HepG2 (cell line): ENCODE data around the gene TMCO6. TPM values are rescaled to one million over a fixed set of nuclear protein-coding genes. Genes with fewer than 3 reads are reported as not detected.
A peak's percentile ranks its signal among the peaks of the same experiment; 100 is the strongest.
"Not testable (repeated sequence)": the region's sequence is repeated elsewhere in the genome, so short reads cannot be mapped to it uniquely, and the experiment has no call there.

Experiments used
- ATAC-seq: fragments of 200-7000 bp; cut with Tn5 transposase; 3 replicates; pipeline ENCODE4 v1.9.1; 2020; ENCODE audit warnings: mild to moderate bottlenecking, moderate library complexity
- BruUV-seq: library from RNA; stranded (reverse); fragments of 400-500 nt; replicated peaks from 2 replicates; lab custom pipeline; 2021; lab: Mats Ljungman, UMichigan
- CTCF ChIA-PET: fragments of 300-600 bp; formaldehyde crosslinking; extraction: SDS; loops from one replicate; lab custom pipeline; 2021; ENCODE audit warnings: low total read pairs, inconsistent platforms, low intra/inter-chr PET ratio; lab: Yijun Ruan, JAX
- POLR2A ChIA-PET: fragments of 350-600 bp; sonication (Branson Sonifier 250); formaldehyde crosslinking; loops from one replicate; lab custom pipeline; 2020; ENCODE audit warnings: antibody characterized with exemption, inconsistent platforms; lab: Yijun Ruan, JAX
- DNase-seq: peaks from one replicate; pipeline ENCODE4 v3.0.0-alpha.2; 2015; ENCODE audit warnings: low spot score
- FAIRE-seq: peaks from 3 replicates; lab custom pipeline; 2011; peaks lifted over from hg19 to GRCh38; lab: Jason Lieb, UNC
- H2AFZ ChIP-seq: one replicate; pipeline ENCODE4 v1.6.1; 2011; ENCODE audit warnings: low read length, inconsistent platforms
- H3K27ac ChIP-seq: fragments of 300-600 bp; 3 replicates; pipeline ENCODE4 v1.8.0; 2011; ENCODE audit warnings: mixed run types, mild to moderate bottlenecking, mixed read lengths, low read length, inconsistent platforms; ENCODE audit not compliant: insufficient read depth; ENCODE audit errors: extremely low read length
- H3K27me3 ChIP-seq, 2 experiments: fragments of 200-600 bp in 1 of 2; 2 replicates in 1 of 2; 3 replicates in 1 of 2; pipeline versions ENCODE4 v1.6.0 to v1.8.0; 2011; ENCODE audit warnings: low read length in 2 of 2, mild to moderate bottlenecking in 2 of 2, moderate library complexity in 2 of 2, inconsistent platforms in 1 of 2; ENCODE audit not compliant: insufficient read depth in 2 of 2, control insufficient read depth in 1 of 2
- H3K36me3 ChIP-seq, 2 experiments: fragments of 200-600 bp in 1 of 2; replicated peaks in 1 of 2; 2 replicates in 1 of 2; 3 replicates in 1 of 2; pipeline versions ENCODE4 v1.5.1 to v1.8.0; 2011; ENCODE audit warnings: low read length in 2 of 2, inconsistent platforms in 1 of 2; ENCODE audit not compliant: insufficient read depth in 2 of 2, control insufficient read depth in 1 of 2
- H3K4me1 ChIP-seq: 2 replicates; pipeline ENCODE4 v1.5.1; 2012; ENCODE audit warnings: low read length, inconsistent platforms; ENCODE audit not compliant: insufficient read depth
- H3K4me2 ChIP-seq: 2 replicates; pipeline ENCODE4 v1.6.0; 2011; ENCODE audit warnings: low read depth, low read length, inconsistent platforms
- H3K4me3 ChIP-seq, 3 experiments: fragments of 200-600 bp in 1 of 3; sonication (generic), shearing (Covaris generic) in 1 of 3; replicated peaks in 1 of 3; 2 replicates each; pipeline ENCODE4 v1.5.1; 2011 to 2016; ENCODE audit warnings: low read length in 3 of 3, inconsistent platforms in 2 of 3, low read depth in 2 of 3, mild to moderate bottlenecking in 2 of 3, control low read depth in 1 of 3, mixed read lengths in 1 of 3; ENCODE audit not compliant: insufficient read depth in 1 of 3
- H3K79me2 ChIP-seq: one replicate; pipeline ENCODE4 v1.6.1; 2011; ENCODE audit warnings: low read length, inconsistent platforms; ENCODE audit not compliant: insufficient read depth
- H3K9ac ChIP-seq: 2 replicates; pipeline ENCODE4 v1.6.0; 2011; ENCODE audit warnings: mild to moderate bottlenecking, low read depth, low read length, inconsistent platforms; ENCODE audit not compliant: insufficient read depth
- H3K9me3 ChIP-seq: 2 replicates; pipeline ENCODE4 v1.5.1; 2012; ENCODE audit warnings: mild to moderate bottlenecking, low read length
- H4K20me1 ChIP-seq: 2 replicates; pipeline ENCODE4 v1.6.0; 2011; ENCODE audit warnings: inconsistent platforms, mild to moderate bottlenecking, low read length, moderate library complexity; ENCODE audit not compliant: insufficient read depth
- AGO1 ChIP-seq: fragments of 200-400 bp; formaldehyde crosslinking; IDR thresholded peaks from 2 replicates; pipeline ENCODE4 v1.6.1; 2017; ENCODE audit warnings: mild to moderate bottlenecking, low read depth, low read length, moderate library complexity; ENCODE audit not compliant: poor library complexity, severe bottlenecking
- CBX1 ChIP-seq: IDR thresholded peaks from one replicate; pipeline ENCODE4 v1.6.1; 2016; ENCODE audit warnings: antibody characterized with exemption, low read depth
- CREB1 ChIP-seq, 2 experiments: fragments of 450-650 bp in 1 of 2; IDR thresholded peaks; 2 replicates each; pipeline ENCODE4 v1.6.1; 2016 to 2017; ENCODE audit warnings: control low read depth in 1 of 2, mild to moderate bottlenecking in 1 of 2, missing compliant biosample characterization in 1 of 2, missing genetic modification characterization in 1 of 2
- HMG20A ChIP-seq: IDR thresholded peaks from 2 replicates; pipeline ENCODE4 v1.6.1; 2016; ENCODE audit warnings: borderline replicate concordance
- KDM5A ChIP-seq: fragments of 200-600 bp; sonication (generic); IDR thresholded peaks from 2 replicates; pipeline ENCODE4 v1.7.0; 2018; ENCODE audit warnings: antibody characterized with exemption, mild to moderate bottlenecking, low read length, borderline replicate concordance
- SP1 ChIP-seq, 2 experiments: fragments of 450-650 bp in 1 of 2; sonication (generic) in 1 of 2; formaldehyde crosslinking in 1 of 2; IDR thresholded peaks; 2 replicates each; pipeline versions ENCODE4 v1.4.0 to v1.6.1; 2016 to 2020; ENCODE audit warnings: missing genetic modification reagents in 1 of 2
- TOE1 ChIP-seq: sonication (generic); formaldehyde crosslinking; IDR thresholded peaks from 2 replicates; pipeline ENCODE4 v1.4.0; 2020; ENCODE audit warnings: mild to moderate bottlenecking, missing genetic modification reagents
- ZNF138 ChIP-seq: sonication (generic); formaldehyde crosslinking; IDR thresholded peaks from 2 replicates; pipeline ENCODE4 v1.5.0; 2020; ENCODE audit warnings: mild to moderate bottlenecking, low read depth, missing genetic modification reagents
- ZNF431 ChIP-seq: sonication (generic); formaldehyde crosslinking; IDR thresholded peaks from 2 replicates; pipeline ENCODE4 v1.9.0; 2022; ENCODE audit warnings: missing genetic modification reagents, low read depth, mild to moderate bottlenecking, borderline replicate concordance
- ZNF501 ChIP-seq: sonication (generic); formaldehyde crosslinking; IDR thresholded peaks from 2 replicates; pipeline ENCODE4 v1.5.1; 2020; ENCODE audit warnings: mild to moderate bottlenecking, moderate library complexity, missing genetic modification reagents
- ZNF552 ChIP-seq: sonication (generic); formaldehyde crosslinking; IDR thresholded peaks from 2 replicates; pipeline ENCODE4 v1.9.0; 2022; ENCODE audit warnings: missing genetic modification reagents, mild to moderate bottlenecking, borderline replicate concordance
- ZNF674 ChIP-seq: sonication (generic); formaldehyde crosslinking; IDR thresholded peaks from 2 replicates; pipeline ENCODE4 v1.5.0; 2020; ENCODE audit warnings: low read depth, mild to moderate bottlenecking, missing genetic modification reagents
- ZNF772 ChIP-seq: sonication (generic); formaldehyde crosslinking; IDR thresholded peaks from 2 replicates; pipeline ENCODE4 v1.5.0; 2020; ENCODE audit warnings: mild to moderate bottlenecking, missing genetic modification reagents
- ZNF775 ChIP-seq: sonication (generic); formaldehyde crosslinking; IDR thresholded peaks from 2 replicates; pipeline ENCODE4 v1.4.0; 2020; ENCODE audit warnings: missing genetic modification reagents, mild to moderate bottlenecking, moderate library complexity, borderline replicate concordance
- ZNF891 ChIP-seq: sonication (generic); formaldehyde crosslinking; IDR thresholded peaks from 2 replicates; pipeline ENCODE4 v1.5.0; 2020; ENCODE audit warnings: mild to moderate bottlenecking, missing genetic modification reagents
- ZZZ3 ChIP-seq: sonication (generic); formaldehyde crosslinking; IDR thresholded peaks from 2 replicates; pipeline ENCODE4 v1.4.0; 2020; ENCODE audit warnings: missing genetic modification reagents, mild to moderate bottlenecking, borderline replicate concordance
- WGBS: methylation state at CpG from one replicate; pipeline ENCODE4 v1.1.6; 2017; ENCODE audit warnings: low lambda C conversion rate; 5-methylcytosine and 5-hydroxymethylcytosine counted together
- in situ Hi-C: cut with HindIII; loops from 2 replicates; pipeline ENCODE4 v1.10.0; 2017; ENCODE audit warnings: low pct_unique_long_range_greater_than_20kb; ENCODE audit not compliant: extremely low pct_ligation_motif_present
- intact Hi-C: fragments of 100-400 bp; cut with micrococcal nuclease; formaldehyde crosslinking; loops from one replicate; pipeline ENCODE4 v1.10.0; 2022; ENCODE audit not compliant: unreplicated experiment
- polyA plus RNA-seq, 8 experiments: library from polyadenylated mRNA; depleted of rRNA in 3 of 8; stranded (reverse) in 7 of 8; unstranded in 1 of 8; fragments of >200 nt; fragmentation: Illumina TruSeq in 4 of 8; extraction: Trizol in 4 of 8; gene quantifications; 2 replicates each; pipeline versions ENCODE4 v1.2.1 to v1.2.3, GENCODE V29; 2011 to 2016; ENCODE audit warnings: low read depth in 4 of 8, missing spikeins in 1 of 8, mixed read lengths in 1 of 8; ENCODE audit not compliant: insufficient read depth in 1 of 8
- total RNA-seq, 5 experiments: library from RNA; depleted of rRNA; stranded (reverse); fragments of >200 nt; fragmentation: Illumina TruSeq; extraction: Trizol; gene quantifications; 2 replicates each; pipeline ENCODE4 v1.2.3, GENCODE V29; 2016; ENCODE audit warnings: low read depth in 1 of 5
- TF ChIP-seq, protein P1 (sequence below): sonication (generic); formaldehyde crosslinking; IDR thresholded peaks from 2 replicates; pipeline ENCODE4 v1.8.0; 2023; ENCODE audit warnings: mild to moderate bottlenecking, missing genetic modification reagents
- TF ChIP-seq, protein P2 (sequence below), 2 experiments: fragments of 450-650 bp in 1 of 2; sonication (generic) in 1 of 2; formaldehyde crosslinking; IDR thresholded peaks; 2 replicates each; pipeline versions ENCODE4 v1.5.0 to v1.8.0; 2020 to 2022; ENCODE audit warnings: mild to moderate bottlenecking in 1 of 2, missing genetic modification reagents in 1 of 2
- TF ChIP-seq, protein P3 (sequence below): sonication (generic); formaldehyde crosslinking; IDR thresholded peaks from 2 replicates; pipeline ENCODE4 v1.4.0; 2020; ENCODE audit warnings: mild to moderate bottlenecking, missing genetic modification reagents

The TMCO6 gene
- total and polyA plus RNA-seq, 2 of the 13 experiments (the other 11 are each of a cell fraction or from before 2014, with no cell fraction given): 16.6 to 28.2 TPM

DNA sequence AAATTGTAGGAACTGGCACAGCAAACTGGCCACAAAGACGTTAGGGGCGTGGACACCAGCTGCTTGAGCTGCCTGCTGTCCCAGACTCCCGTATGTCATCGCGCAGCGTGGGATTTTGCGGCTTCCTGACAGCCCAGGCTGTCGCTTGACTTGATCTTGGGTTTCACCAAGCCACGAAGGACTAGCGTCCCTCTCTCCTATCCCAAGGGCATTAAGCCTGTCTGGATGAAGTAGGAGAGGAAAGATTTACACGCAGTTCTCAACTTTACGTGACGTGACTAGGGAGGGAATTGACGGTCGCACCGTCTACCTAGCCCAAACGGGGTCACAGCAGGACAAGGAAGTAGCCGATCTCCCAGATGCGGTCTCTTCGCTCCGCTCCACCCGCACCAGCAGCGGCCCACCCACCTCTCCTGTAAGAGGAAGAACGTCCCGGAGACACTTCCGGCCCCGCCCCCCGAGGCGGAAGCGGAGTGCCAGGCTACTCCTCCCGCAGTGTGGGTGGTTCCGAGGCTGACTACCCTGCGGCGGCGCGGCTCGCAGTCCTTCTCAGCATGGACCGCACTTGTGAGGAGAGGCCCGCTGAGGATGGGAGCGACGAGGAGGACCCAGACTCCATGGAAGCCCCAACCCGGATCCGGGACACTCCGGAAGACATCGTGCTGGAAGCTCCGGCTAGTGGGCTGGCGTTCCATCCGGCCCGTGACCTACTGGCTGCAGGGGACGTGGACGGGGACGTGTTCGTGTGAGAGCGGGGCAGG is 25.3 kb downstream of the TMCO6 start, which contains the start of gene WDR55 (continued):
- no peak for TF ChIP-seq ZNF674
- peak; percentile 57 for TF ChIP-seq AGO1
- TF ChIP-seq, protein P1, sequence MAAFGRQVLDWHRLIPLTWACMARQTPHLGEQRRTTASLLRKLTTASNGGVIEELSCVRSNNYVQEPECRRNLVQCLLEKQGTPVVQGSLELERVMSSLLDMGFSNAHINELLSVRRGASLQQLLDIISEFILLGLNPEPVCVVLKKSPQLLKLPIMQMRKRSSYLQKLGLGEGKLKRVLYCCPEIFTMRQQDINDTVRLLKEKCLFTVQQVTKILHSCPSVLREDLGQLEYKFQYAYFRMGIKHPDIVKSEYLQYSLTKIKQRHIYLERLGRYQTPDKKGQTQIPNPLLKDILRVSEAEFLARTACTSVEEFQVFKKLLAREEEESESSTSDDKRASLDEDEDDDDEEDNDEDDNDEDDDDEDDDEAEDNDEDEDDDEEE: peak; percentile 80
- TF ChIP-seq, protein P2, sequence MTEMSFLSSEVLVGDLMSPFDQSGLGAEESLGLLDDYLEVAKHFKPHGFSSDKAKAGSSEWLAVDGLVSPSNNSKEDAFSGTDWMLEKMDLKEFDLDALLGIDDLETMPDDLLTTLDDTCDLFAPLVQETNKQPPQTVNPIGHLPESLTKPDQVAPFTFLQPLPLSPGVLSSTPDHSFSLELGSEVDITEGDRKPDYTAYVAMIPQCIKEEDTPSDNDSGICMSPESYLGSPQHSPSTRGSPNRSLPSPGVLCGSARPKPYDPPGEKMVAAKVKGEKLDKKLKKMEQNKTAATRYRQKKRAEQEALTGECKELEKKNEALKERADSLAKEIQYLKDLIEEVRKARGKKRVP (CRISPR knock-in tag; IDR thresholded peaks at IDR 0.05): 0 out of 4 replicates have a peak, but pooled peaks of 1 of the 2 experiments have one; percentile 52
- TF ChIP-seq SP1 (IDR thresholded peaks at IDR 0.05): no peak
- TF ChIP-seq SP1 (CRISPR knock-in tag; IDR thresholded peaks at IDR 0.05): peak; percentile 79
- TF ChIP-seq CREB1 (IDR thresholded peaks at IDR 0.05): peak; percentile 39; the same call in 1 of the 2 replicates
- no peak; the same call in 1 of the 2 replicates for TF ChIP-seq CREB1 (CRISPR knock-in tag; IDR thresholded peaks at IDR 0.05)
- TF ChIP-seq ZNF772 (CRISPR knock-in tag): peak; percentile 84; the same call in 1 of the 2 replicates
- TF ChIP-seq CBX1: peak; percentile 79
- TF ChIP-seq ZNF891 (CRISPR knock-in tag): peak; percentile 63; the same call in 1 of the 2 replicates
- TF ChIP-seq ZNF775 (CRISPR knock-in tag): no peak
- 0 out of 2 replicates have a peak, but pooled peaks have one; percentile 46 for TF ChIP-seq ZZZ3
- TF ChIP-seq ZNF501 (CRISPR knock-in tag): peak; percentile 77
- TF ChIP-seq, protein P3, sequence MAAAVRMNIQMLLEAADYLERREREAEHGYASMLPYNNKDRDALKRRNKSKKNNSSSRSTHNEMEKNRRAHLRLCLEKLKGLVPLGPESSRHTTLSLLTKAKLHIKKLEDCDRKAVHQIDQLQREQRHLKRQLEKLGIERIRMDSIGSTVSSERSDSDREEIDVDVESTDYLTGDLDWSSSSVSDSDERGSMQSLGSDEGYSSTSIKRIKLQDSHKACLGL (CRISPR knock-in tag): peak; percentile 91
- TF ChIP-seq HMG20A (CRISPR knock-in tag): peak; percentile 23; the same call in 1 of the 2 replicates
- TF ChIP-seq KDM5A: peak; percentile 83; the same call in 1 of the 2 replicates
- TF ChIP-seq ZNF552 (CRISPR knock-in tag): peak; percentile 67; the same call in 1 of the 2 replicates
- no peak for TF ChIP-seq TOE1 (CRISPR knock-in tag)
- TF ChIP-seq ZNF431 (CRISPR knock-in tag): no peak
- TF ChIP-seq ZNF138 (CRISPR knock-in tag): 0 out of 2 replicates have a peak, but pooled peaks have one; percentile 37

DNA sequence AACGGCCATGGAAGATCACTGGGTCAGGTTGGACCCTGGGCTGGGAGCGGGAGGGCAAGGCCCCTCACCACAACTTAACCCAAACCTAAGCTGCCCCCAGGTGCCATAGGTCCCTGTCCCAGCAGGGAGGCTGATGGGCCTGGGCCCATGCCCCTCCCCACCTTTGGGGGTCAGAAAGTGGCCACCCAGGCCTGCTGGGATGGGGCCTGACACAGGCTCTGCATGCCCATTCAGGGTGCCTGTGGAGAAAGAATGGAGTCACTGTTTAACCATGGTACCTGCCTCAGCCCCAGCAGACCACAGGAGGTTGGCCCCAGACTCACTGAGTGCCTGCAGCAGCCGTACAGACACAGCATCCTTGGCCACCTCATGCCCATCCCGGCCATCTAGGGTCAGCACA is 31.8 kb downstream of the TMCO6 start:
- WGBS: 100% methylated on average over 1 of the region's 4 CpGs
- H3K4me3 ChIP-seq, H3K4me2 ChIP-seq, in situ Hi-C loops, FAIRE-seq, CTCF ChIA-PET, intact Hi-C loops, H3K27ac ChIP-seq, DNase-seq, H3K9ac ChIP-seq, H3K27me3 ChIP-seq, H3K79me2 ChIP-seq, BruUV-seq, H3K9me3 ChIP-seq, H2AFZ ChIP-seq, H4K20me1 ChIP-seq: not testable (repeated sequence)
- ATAC-seq: peak; percentile 3; the same call in 2 of the 3 replicates
- peaks cover 12% of the 10 kb centered on the region for H3K4me1 ChIP-seq
- peaks cover 22 to 55% of the 10 kb centered on the region in 2 experiments; a peak in 4 of 5 replicates for H3K36me3 ChIP-seq
- POLR2A ChIA-PET: interaction anchor here (0.6 to 0.9 kb wide), 2 partner anchors 20 to 26 kb away, joined by 3 to 4 read pairs; partner anchors contain the start of genes HARS1 and HARS2
